ENCODE measurements around the gene PNLIP.

PNLIP gene

GRCh38 chr10:116557305-116557880, 11.7 kb downstream of the PNLIP start:
- no peak overlapping the region for H2AFZ ChIP-seq (ENCODE audit: low read length)

GRCh38 chr10:116565534-116565933, 19.8 kb downstream of the PNLIP start:
- H3K9me3 ChIP-seq (ENCODE audit: low read length) = no peaks in the 10 kb centered on the region; the same call in 1 of the 2 replicates
- no peaks in the 10 kb centered on the region for H3K79me2 ChIP-seq (ENCODE audit: insufficient read depth, low read length)
- no peak overlapping the region for H3K4me3 ChIP-seq (ENCODE audit: low read depth, low read length, poor library complexity, severe bottlenecking)
- no peak overlapping the region for H2AFZ ChIP-seq (ENCODE audit: low read length)
- no peaks in the 10 kb centered on the region for H3K36me3 ChIP-seq (ENCODE audit: insufficient read depth, low read length)
- no peak overlapping the region for H3K4me2 ChIP-seq (ENCODE audit: low read length)
- no peaks in the 10 kb centered on the region for H3K4me1 ChIP-seq (ENCODE audit: insufficient read depth, low read length, severe bottlenecking)
- no peaks in the 10 kb centered on the region for H3F3A ChIP-seq (ENCODE audit: insufficient read depth, low read length)
- no peak overlapping the region for H3K9ac ChIP-seq (ENCODE audit: low read length)
- no peaks in the 10 kb centered on the region for H3K9me2 ChIP-seq (ENCODE audit: low read depth, low read length)
- H3K27me3 ChIP-seq (ENCODE audit: insufficient read depth, low read length) = no peaks in the 10 kb centered on the region
- H3K27ac ChIP-seq (ENCODE audit: low read depth, low read length, poor library complexity, severe bottlenecking) = no peak overlapping the region
- no peaks in the 10 kb centered on the region for H4K20me1 ChIP-seq (ENCODE audit: insufficient read depth, low read length)
- TF ChIP-seq EZH2 (IDR thresholded peaks at IDR 0.05; ENCODE audit: borderline replicate concordance, low read length) (no peak), CTCF (IDR thresholded peaks at IDR 0.05; ENCODE audit: low read length) (no peak)

More at GRCh38 chr10:116557305-116557880, 11.7 kb downstream of the PNLIP start:
- no peaks in the 10 kb centered on the region for H3K27me3 ChIP-seq (ENCODE audit: insufficient read depth, low read length)
- no peak overlapping the region for H3K4me2 ChIP-seq (ENCODE audit: low read length)
- no peaks in the 10 kb centered on the region for H3K9me2 ChIP-seq (ENCODE audit: low read depth, low read length)
- no peaks in the 10 kb centered on the region for H3K9me3 ChIP-seq (ENCODE audit: low read length)
- no peak overlapping the region for H3K27ac ChIP-seq (ENCODE audit: low read depth, low read length, poor library complexity, severe bottlenecking)
- H3K79me2 ChIP-seq (ENCODE audit: insufficient read depth, low read length) = no peaks in the 10 kb centered on the region
- H3K4me3 ChIP-seq (ENCODE audit: low read depth, low read length, poor library complexity, severe bottlenecking) = no peak overlapping the region
- no peaks in the 10 kb centered on the region for H3K4me1 ChIP-seq (ENCODE audit: insufficient read depth, low read length, severe bottlenecking)
- TF ChIP-seq EZH2 (IDR thresholded peaks at IDR 0.05; ENCODE audit: borderline replicate concordance, low read length) (no peak), CTCF (IDR thresholded peaks at IDR 0.05; ENCODE audit: low read length) (no peak)
- H3F3A ChIP-seq (ENCODE audit: insufficient read depth, low read length) = no peaks in the 10 kb centered on the region
- no peaks in the 10 kb centered on the region for H4K20me1 ChIP-seq (ENCODE audit: insufficient read depth, low read length)
- no peaks in the 10 kb centered on the region for H3K36me3 ChIP-seq (ENCODE audit: insufficient read depth, low read length)
- H3K9ac ChIP-seq (ENCODE audit: low read length) = no peak overlapping the region

GRCh38 chr10:116566932-116567331, 21.2 kb downstream of the PNLIP start:
- Histone ChIP-seq H2AFZ (ENCODE audit: low read length) (no peak overlapping the region), H3K4me2 (ENCODE audit: low read length) (no peak overlapping the region), H3K79me2 (ENCODE audit: insufficient read depth, low read length) (no peaks in the 10 kb centered on the region), H3K9ac (ENCODE audit: low read length) (no peak overlapping the region), H3K27ac (ENCODE audit: low read depth, low read length, poor library complexity, severe bottlenecking) (no peak overlapping the region), H3K4me1 (ENCODE audit: insufficient read depth, low read length, severe bottlenecking) (no peaks in the 10 kb centered on the region), H3K36me3 (ENCODE audit: insufficient read depth, low read length) (no peaks in the 10 kb centered on the region), H4K20me1 (ENCODE audit: insufficient read depth, low read length) (no peaks in the 10 kb centered on the region), H3K4me3 (ENCODE audit: low read depth, low read length, poor library complexity, severe bottlenecking) (no peak overlapping the region), H3K9me2 (ENCODE audit: low read depth, low read length) (no peaks in the 10 kb centered on the region), H3K9me3 (ENCODE audit: low read length) (no peaks in the 10 kb centered on the region; the same call in 1 of the 2 replicates), H3K27me3 (ENCODE audit: insufficient read depth, low read length) (no peaks in the 10 kb centered on the region), H3F3A (ENCODE audit: insufficient read depth, low read length) (no peaks in the 10 kb centered on the region)
- TF ChIP-seq EZH2 (IDR thresholded peaks at IDR 0.05; ENCODE audit: borderline replicate concordance, low read length) = no peak

GRCh38 chr10:116567335-116567734, 21.6 kb downstream of the PNLIP start:
- Histone ChIP-seq H3K4me1 (ENCODE audit: insufficient read depth, low read length, severe bottlenecking) (no peaks in the 10 kb centered on the region), H3K9me3 (ENCODE audit: low read length) (no peaks in the 10 kb centered on the region; the same call in 1 of the 2 replicates), H3K4me2 (ENCODE audit: low read length) (no peak overlapping the region), H3K79me2 (ENCODE audit: insufficient read depth, low read length) (no peaks in the 10 kb centered on the region), H3K27ac (ENCODE audit: low read depth, low read length, poor library complexity, severe bottlenecking) (no peak overlapping the region), H3K27me3 (ENCODE audit: insufficient read depth, low read length) (no peaks in the 10 kb centered on the region), H2AFZ (ENCODE audit: low read length) (no peak overlapping the region), H3K9ac (ENCODE audit: low read length) (no peak overlapping the region), H4K20me1 (ENCODE audit: insufficient read depth, low read length) (no peaks in the 10 kb centered on the region), H3K9me2 (ENCODE audit: low read depth, low read length) (no peaks in the 10 kb centered on the region), H3F3A (ENCODE audit: insufficient read depth, low read length) (no peaks in the 10 kb centered on the region), H3K4me3 (ENCODE audit: low read depth, low read length, poor library complexity, severe bottlenecking) (no peak overlapping the region), H3K36me3 (ENCODE audit: insufficient read depth, low read length) (no peaks in the 10 kb centered on the region)
- TF ChIP-seq EZH2 (IDR thresholded peaks at IDR 0.05; ENCODE audit: borderline replicate concordance, low read length) (no peak), CTCF (IDR thresholded peaks at IDR 0.05; ENCODE audit: low read length) (no peak)
